NCI-H187 (cell line): ENCODE measurements around the gene CCDC15.

Source experiments
- DNase-seq, 2 experiments: peaks; one replicate each; lab custom pipeline; 2025; lab: John Stamatoyannopoulos, UW

The CCDC15 gene

GRCh38 chr11:124953753-124954589, at the start of gene CCDC15:
Gene CCDC15, plus strand, starts transcription at chr11:124954202. Its CDS starts 531 bp downstream, at chr11:124954733.
- peak; percentile 91 for DNase-seq

DNA sequence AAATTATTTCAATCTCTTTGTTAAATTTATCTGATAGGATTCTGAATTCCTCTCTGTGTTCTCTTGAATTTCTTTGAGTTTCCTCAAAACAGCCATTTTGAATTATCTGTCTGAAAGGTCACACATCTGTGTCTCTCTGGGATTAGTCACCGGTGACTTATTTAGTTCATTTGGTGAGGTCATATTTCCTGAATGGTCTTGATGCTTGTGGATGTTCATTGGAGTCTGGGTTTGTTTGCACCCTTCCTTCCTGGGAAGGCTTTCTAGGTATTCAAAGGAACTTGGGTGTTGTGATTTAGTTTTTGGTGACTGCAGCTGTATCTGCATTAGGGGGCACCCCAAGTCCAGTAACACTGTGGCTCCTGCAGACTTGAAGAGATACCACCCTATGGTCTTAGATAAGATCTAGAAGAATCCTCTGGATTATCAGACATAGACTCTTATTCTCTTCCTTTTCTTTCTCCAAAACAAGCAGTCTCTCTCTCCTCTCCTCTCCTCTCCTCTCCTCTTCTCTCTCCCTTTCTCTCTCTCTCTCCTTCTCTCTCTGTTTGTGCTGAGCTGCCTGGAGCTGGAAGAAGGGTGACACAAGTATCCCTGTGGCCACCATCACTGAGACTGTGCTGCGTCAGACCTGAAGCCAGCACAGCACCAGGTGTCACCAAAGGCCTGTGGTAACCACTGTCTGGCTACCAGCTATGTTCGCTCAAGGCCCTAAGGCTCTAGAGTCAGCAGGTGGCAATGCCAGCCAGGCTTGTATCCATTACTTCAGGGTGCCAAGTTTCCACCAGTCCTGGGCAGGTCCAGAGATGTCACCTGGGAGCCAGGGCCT, 38.2 kb upstream of the CCDC15 start:
- DNase-seq: no peak

GRCh38 chr11:124916370-124916710, 37.7 kb upstream of the CCDC15 start:
- DNase-seq: no peak

GRCh38 chr11:124917115-124917637, 36.8 kb upstream of the CCDC15 start:
- no peak for DNase-seq

DNA sequence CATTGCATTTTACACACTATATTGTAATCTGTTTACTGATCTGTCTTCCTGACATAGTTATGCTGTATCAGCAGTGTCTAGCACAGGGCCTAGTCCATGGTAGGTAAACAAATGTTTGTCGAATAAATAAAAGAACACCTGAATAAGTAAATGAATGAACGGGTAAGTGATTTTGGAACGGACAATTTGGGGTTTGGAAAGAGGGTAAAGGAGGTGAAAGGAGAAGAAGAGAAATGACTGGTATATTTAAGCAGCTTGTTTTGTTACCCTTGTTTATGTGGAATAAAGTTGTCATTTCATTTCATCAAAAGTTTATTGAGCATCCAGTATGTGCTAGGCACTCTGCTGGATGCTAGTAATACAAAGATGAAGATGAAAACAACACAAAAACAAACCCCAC, 35.1 kb upstream of the CCDC15 start, which contains the start of gene HEPN1:
HEPN1 (plus strand) TSS at position 301 of the 400 bp plus-strand sequence.
- DNase-seq: no peak

- DNase-seq: no peak
These were observed 34.1 kb upstream of the CCDC15 start for GRCh38 chr11:124919898-124920297.

- DNase-seq: no peak
These were observed 33.6 kb upstream of the CCDC15 start for GRCh38 chr11:124920356-124920755.

- no peak for DNase-seq
These were observed 33.0 kb upstream of the CCDC15 start for GRCh38 chr11:124920870-124921609.

DNA sequence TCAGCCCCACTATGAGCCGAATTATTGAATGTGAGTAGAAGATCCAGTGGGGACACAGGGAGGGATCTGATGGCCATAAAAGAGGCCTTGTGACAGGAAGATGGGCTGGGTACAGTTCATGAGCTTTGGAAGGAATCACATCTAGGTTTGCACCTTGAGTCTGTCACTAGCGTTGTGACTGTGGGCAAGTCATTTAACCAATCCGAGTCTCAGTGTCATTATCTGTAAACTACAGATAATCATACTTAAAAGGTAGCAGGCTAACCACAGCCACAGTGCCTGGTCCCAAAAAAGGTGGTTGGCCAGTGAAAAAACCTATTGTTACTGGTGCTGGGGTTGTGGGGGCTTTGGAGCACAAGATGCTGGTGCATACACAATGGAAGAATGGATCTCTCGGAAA, 31.2 kb upstream of the CCDC15 start:
- DNase-seq: no peak

- DNase-seq: no peak
These were observed 30.7 kb upstream of the CCDC15 start for GRCh38 chr11:124923296-124923695.

GRCh38 chr11:124928942-124929665, 24.9 kb upstream of the CCDC15 start:
- DNase-seq: no peak

DNA sequence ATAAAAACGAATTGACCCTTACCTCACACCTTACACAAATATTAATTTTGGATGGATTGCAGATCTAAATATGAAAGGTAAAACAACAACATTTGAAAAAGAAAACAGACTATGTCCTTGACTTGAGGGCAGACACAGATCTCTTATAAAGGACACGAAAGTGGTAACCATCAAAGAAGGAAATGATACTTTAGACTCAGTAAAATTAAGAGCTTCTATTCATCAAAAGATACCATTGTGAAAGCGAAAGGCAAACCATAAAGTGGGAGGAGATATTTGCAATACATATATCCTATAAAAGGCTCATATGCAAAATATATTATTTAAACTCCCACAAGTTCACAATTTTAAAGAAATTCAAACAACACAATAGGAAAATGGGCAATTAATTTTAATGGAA, 23.2 kb upstream of the CCDC15 start:
- no peak for DNase-seq

GRCh38 chr11:124934862-124935547, 19.0 kb upstream of the CCDC15 start:
- no peak for DNase-seq

DNA sequence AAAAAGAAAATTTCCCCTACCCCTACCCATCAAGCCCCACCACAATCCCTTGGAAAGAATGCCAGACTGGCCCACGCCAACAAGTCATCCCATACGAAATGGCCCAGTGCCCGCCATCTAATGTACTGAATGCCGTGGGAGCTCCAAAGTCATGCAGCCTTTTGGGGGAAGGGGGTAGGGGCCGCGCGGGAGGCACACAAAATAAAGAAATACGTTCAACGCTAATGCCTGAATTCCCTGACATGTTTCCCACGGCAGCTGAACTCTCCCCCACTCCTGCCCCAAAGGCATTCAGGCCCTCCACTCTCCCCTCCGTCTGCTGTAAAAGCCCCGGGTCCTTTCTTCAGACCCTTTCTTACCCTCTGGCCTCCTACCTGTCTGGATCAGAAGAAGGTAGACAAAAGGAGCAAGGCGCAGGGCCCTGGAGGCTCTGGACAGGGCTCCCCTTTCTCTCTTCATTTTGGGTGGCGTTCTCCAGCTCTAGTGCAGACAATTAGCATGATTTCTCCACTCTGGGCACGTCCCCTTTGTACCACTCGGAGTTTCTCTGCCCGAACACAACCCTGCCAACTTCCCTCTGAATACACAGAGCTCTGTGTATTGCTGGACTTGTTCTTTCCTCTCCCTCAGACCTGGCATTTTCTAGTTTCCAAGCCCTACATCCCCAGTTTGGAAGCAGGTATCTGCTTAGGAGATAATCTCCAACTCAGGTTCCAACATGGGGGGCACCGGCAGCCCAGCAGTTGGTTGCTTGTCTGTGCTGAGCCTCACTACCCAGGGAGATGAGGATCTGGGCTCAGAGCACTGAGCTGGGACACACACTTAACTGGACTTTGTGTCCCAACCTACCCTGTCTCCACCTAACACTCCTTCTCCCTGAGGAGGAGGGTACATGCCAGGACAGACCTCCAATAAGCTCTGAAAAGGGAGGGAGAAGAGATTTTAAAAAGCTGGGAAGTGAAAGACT, 18.2 kb upstream of the CCDC15 start, which contains the start of gene HEPACAM:
HEPACAM (minus strand) TSS at position 500 of the 967 bp plus-strand sequence; CDS start at position 459, 41 bp downstream.
- DNase-seq: no peak

GRCh38 chr11:124937336-124937935, 16.6 kb upstream of the CCDC15 start:
- no peak for DNase-seq

DNA sequence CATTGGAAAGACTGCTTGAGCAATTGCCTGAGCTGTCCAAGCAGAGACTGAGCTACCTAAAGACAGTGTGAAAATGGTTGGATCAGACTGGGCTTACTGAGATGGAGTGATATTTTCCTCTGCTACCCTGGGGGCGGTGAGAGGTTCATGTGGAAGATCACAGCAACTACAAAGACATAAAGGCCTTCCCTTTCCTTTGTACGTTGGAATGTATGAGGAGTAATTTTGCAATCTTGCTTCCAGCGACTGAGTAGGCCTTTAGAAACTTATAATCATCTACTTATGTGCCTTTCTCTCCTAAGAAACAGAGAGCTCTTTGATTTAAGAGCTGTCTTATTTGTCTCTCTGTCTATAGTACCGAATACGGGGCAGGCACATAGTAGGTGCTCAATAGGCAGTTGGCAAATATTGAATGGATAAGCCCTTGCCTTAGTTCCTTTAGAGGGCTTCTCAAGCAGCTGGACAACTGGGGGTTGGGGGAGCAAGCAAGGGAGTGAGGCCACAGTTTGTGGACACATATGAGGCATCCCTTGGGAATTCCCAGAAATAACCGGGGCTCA, 15.7 kb upstream of the CCDC15 start:
- DNase-seq: no peak

DNA sequence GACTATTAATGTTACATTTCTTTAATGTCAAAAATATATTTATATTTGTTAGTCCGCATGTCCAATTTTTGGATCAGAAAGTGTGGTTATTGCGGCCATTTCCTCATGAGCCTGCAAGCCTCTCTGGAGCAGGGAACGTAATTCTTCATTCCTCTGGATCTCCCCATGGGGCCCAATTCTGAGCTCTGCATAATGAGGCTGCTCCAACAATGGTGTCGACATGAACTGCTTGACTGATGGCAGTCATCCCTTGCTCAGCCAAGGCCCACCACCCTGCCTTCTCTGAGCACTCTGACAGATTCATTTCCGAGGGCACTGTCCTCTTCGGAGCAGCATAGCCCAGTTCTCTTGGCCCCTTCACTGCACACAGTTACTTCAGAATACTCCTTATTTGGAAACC, 15.0 kb upstream of the CCDC15 start:
- no peak for DNase-seq

DNA sequence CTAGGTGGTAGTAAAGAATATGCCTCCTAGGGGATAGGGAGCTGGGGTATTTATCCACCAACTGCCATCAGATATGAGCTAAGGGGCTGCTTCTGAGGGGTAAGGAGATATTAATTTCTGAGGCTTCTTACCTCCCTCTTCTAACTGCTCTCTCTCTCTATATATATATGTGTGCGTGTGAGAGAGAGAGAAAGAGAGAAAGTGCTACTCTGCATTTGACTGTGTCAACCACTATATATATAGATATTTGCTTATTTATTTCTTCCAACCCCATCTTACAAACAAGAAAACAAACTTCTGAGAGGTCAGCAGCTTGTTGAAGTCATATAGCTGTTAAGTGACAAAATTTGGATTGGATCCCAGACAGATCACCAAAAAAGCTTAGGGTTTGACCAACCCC, 12.3 kb upstream of the CCDC15 start:
- DNase-seq: no peak
